ENCODE data around the gene FNIP2.
"Not testable (repeated sequence)": the region's sequence is repeated elsewhere in the genome, so short reads cannot be mapped to it uniquely, and the experiment has no call there.

FNIP2 gene

DNA sequence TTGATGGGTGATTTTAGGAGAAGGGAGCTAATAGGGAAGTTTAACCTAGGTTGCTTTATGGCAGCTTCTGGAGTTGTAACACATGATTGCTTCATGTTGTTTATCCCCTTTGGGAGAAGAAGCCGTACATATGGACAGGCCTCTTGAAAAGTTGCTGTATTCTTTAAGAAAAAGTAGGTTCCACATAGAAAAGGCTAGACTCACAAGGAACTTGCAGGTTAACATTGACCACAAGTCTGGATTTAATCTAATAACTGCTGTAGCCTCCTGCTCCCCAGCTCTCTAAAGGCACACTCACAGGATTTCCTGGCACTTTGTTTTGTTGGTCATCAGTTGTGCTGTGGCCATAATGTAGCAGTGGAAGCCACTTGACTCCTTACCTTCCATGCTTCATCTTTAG lies 19.7 kb downstream of the FNIP2 start:
- Histone ChIP-seq H3K79me2 (ENCODE audit: insufficient read depth, low read length) (peaks cover 95% of the 10 kb centered on the region), H3F3A (ENCODE audit: low read depth) (no peaks in the 10 kb centered on the region), H3K27me3 (ENCODE audit: insufficient read depth, low read length, poor library complexity, severe bottlenecking) (no peaks in the 10 kb centered on the region), H3K4me1 (ENCODE audit: insufficient read depth, low read length, poor library complexity, severe bottlenecking) (peaks cover 58% of the 10 kb centered on the region), H3K4me2 (ENCODE audit: low read depth, low read length, poor library complexity, severe bottlenecking) (peak overlapping the region; percentile 56), H3K9me3 (ENCODE audit: insufficient read depth, low read depth, low read length) (no peaks in the 10 kb centered on the region), H2AFZ (ENCODE audit: low read length) (no peak overlapping the region), H3K36me3 (ENCODE audit: insufficient read depth, low read length) (no peaks in the 10 kb centered on the region), H3K4me3 (ENCODE audit: low read length, poor library complexity, severe bottlenecking) (peak overlapping the region; percentile 19), H4K20me1 (ENCODE audit: insufficient read depth, low read length, poor library complexity, severe bottlenecking) (no peaks in the 10 kb centered on the region), H3K9me2 (replicated peaks; ENCODE audit: low read depth, low read length) (no peaks in the 10 kb centered on the region), H3K9ac (ENCODE audit: low read depth, low read length, poor library complexity, severe bottlenecking) (peak overlapping the region; percentile 40)
- TF ChIP-seq EZH2phosphoT487 (IDR thresholded peaks at IDR 0.05; ENCODE audit: borderline replicate concordance): no peak
- TF ChIP-seq, protein P1, sequence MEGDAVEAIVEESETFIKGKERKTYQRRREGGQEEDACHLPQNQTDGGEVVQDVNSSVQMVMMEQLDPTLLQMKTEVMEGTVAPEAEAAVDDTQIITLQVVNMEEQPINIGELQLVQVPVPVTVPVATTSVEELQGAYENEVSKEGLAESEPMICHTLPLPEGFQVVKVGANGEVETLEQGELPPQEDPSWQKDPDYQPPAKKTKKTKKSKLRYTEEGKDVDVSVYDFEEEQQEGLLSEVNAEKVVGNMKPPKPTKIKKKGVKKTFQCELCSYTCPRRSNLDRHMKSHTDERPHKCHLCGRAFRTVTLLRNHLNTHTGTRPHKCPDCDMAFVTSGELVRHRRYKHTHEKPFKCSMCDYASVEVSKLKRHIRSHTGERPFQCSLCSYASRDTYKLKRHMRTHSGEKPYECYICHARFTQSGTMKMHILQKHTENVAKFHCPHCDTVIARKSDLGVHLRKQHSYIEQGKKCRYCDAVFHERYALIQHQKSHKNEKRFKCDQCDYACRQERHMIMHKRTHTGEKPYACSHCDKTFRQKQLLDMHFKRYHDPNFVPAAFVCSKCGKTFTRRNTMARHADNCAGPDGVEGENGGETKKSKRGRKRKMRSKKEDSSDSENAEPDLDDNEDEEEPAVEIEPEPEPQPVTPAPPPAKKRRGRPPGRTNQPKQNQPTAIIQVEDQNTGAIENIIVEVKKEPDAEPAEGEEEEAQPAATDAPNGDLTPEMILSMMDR (conservative IDR thresholded peaks at IDR 0.05; ENCODE audit: low read length): no peak

DNA sequence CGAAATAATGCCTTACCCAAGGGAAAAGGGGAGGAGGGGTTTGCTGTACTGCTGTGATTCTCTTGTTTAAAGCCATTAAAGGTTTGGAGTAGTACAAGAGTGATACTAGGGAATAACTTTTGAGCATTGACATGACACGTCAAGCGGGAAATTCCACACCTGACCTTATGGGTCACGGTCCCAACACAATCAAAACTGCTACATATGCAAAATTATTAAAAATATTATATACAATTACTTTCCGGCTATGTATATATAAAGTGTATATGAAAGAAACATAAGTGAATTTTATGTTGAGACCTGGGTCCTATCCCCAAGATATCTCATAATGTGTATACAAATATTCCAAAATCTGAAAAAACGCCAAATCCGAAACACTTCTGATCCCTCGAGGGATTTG lies 21.0 kb downstream of the FNIP2 start:
- Histone ChIP-seq H3K9me2 (replicated peaks; ENCODE audit: low read depth, low read length) (no peaks in the 10 kb centered on the region), H3K27me3 (ENCODE audit: insufficient read depth, low read length, poor library complexity, severe bottlenecking) (no peaks in the 10 kb centered on the region), H3K79me2 (ENCODE audit: insufficient read depth, low read length) (peaks cover 93% of the 10 kb centered on the region), H3K36me3 (ENCODE audit: insufficient read depth, low read length) (no peaks in the 10 kb centered on the region), H3K9ac (ENCODE audit: low read depth, low read length, poor library complexity, severe bottlenecking) (no peak overlapping the region), H3K4me3 (ENCODE audit: low read length, poor library complexity, severe bottlenecking) (no peak overlapping the region), H4K20me1 (ENCODE audit: insufficient read depth, low read length, poor library complexity, severe bottlenecking) (no peaks in the 10 kb centered on the region), H3K9me3 (ENCODE audit: insufficient read depth, low read depth, low read length) (no peaks in the 10 kb centered on the region), H2AFZ (ENCODE audit: low read length) (no peak overlapping the region), H3K4me1 (ENCODE audit: insufficient read depth, low read length, poor library complexity, severe bottlenecking) (peaks cover 52% of the 10 kb centered on the region), H3K4me2 (ENCODE audit: low read depth, low read length, poor library complexity, severe bottlenecking) (no peak overlapping the region), H3F3A (ENCODE audit: low read depth) (no peaks in the 10 kb centered on the region)
- TF ChIP-seq, protein P1 (conservative IDR thresholded peaks at IDR 0.05; ENCODE audit: low read length): no peak
- no peak for TF ChIP-seq EZH2phosphoT487 (IDR thresholded peaks at IDR 0.05; ENCODE audit: borderline replicate concordance)

DNA sequence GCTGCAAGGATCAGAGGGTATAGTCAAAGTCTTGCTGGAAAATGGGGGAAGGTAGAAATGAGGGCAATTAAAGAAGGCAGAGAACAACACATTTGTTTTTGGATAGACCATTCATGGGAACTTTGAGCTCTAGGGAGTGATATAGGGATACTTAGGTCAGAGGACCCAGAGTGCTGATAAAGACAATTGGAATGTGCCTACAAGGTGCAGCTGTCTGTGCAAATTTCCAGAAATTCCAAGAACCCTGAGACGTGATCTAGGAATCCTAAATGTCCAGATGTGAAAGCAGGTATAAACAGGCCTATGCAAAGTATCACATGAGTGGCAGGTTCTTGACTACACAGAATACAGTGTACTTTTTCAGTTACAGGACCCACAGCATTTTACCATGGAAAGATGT lies 24.2 kb downstream of the FNIP2 start:
- H3K79me2 ChIP-seq (ENCODE audit: insufficient read depth, low read length): peaks cover 93% of the 10 kb centered on the region

DNA sequence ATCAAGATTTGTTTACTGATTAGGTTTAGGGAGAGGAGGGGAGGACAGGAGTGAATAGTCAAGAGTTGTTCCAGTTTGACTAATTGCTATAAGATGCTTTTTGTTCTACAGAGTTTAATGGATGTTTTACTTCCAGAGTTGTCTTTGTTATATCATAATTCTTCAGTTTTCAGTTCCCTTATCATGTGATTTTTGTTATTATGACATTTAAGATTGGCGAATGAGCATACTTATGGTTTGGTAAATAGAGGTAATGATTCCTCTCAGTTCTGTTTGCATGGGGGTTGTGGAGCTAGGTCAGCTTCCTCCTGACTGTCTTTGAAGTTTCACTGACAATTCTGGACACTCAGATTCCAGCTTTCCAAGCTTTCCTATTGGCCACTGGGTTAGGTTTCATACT lies 24.6 kb downstream of the FNIP2 start:
- not testable (repeated sequence) for H2AFZ ChIP-seq (ENCODE audit: low read length); H4K20me1 ChIP-seq (ENCODE audit: insufficient read depth, low read length, poor library complexity, severe bottlenecking); H3K9me3 ChIP-seq (ENCODE audit: insufficient read depth, low read depth, low read length); H3K27me3 ChIP-seq (ENCODE audit: insufficient read depth, low read length, poor library complexity, severe bottlenecking); H3K4me3 ChIP-seq (ENCODE audit: low read length, poor library complexity, severe bottlenecking); H3F3A ChIP-seq (ENCODE audit: low read depth); H3K36me3 ChIP-seq (ENCODE audit: insufficient read depth, low read length); H3K9me2 ChIP-seq (replicated peaks; ENCODE audit: low read depth, low read length); H3K9ac ChIP-seq (ENCODE audit: low read depth, low read length, poor library complexity, severe bottlenecking); H3K4me2 ChIP-seq (ENCODE audit: low read depth, low read length, poor library complexity, severe bottlenecking)
- Histone ChIP-seq H3K4me1 (ENCODE audit: insufficient read depth, low read length, poor library complexity, severe bottlenecking) (peaks cover 23% of the 10 kb centered on the region), H3K79me2 (ENCODE audit: insufficient read depth, low read length) (peaks cover 93% of the 10 kb centered on the region)

More for the DNA sequence above, 24.2 kb downstream of the FNIP2 start:
- Histone ChIP-seq H3K4me3 (ENCODE audit: low read length, poor library complexity, severe bottlenecking) (no peak overlapping the region), H3K36me3 (ENCODE audit: insufficient read depth, low read length) (no peaks in the 10 kb centered on the region), H3K9ac (ENCODE audit: low read depth, low read length, poor library complexity, severe bottlenecking) (no peak overlapping the region), H3K9me3 (ENCODE audit: insufficient read depth, low read depth, low read length) (no peaks in the 10 kb centered on the region), H3K27me3 (ENCODE audit: insufficient read depth, low read length, poor library complexity, severe bottlenecking) (no peaks in the 10 kb centered on the region), H3K9me2 (replicated peaks; ENCODE audit: low read depth, low read length) (no peaks in the 10 kb centered on the region), H2AFZ (ENCODE audit: low read length) (no peak overlapping the region), H4K20me1 (ENCODE audit: insufficient read depth, low read length, poor library complexity, severe bottlenecking) (no peaks in the 10 kb centered on the region), H3K4me1 (ENCODE audit: insufficient read depth, low read length, poor library complexity, severe bottlenecking) (peaks cover 27% of the 10 kb centered on the region), H3F3A (ENCODE audit: low read depth) (no peaks in the 10 kb centered on the region), H3K4me2 (ENCODE audit: low read depth, low read length, poor library complexity, severe bottlenecking) (no peak overlapping the region)
- TF ChIP-seq, protein P1 (conservative IDR thresholded peaks at IDR 0.05; ENCODE audit: low read length): no peak
- no peak for TF ChIP-seq EZH2phosphoT487 (IDR thresholded peaks at IDR 0.05; ENCODE audit: borderline replicate concordance)
